HEK293 (cell line): ENCODE results near the gene KRTAP10-12.

ENCODE experiments used
- CTCF ChIA-PET: fragments of 350-600 bp; formaldehyde crosslinking; extraction: SDS; loops from one replicate; lab custom pipeline; 2021; ENCODE audit warnings: antibody characterized with exemption; lab: Yijun Ruan, JAX
- POLR2A ChIA-PET: fragments of 300-600 bp; formaldehyde crosslinking; extraction: SDS; loops from one replicate; lab custom pipeline; 2020; ENCODE audit warnings: antibody characterized with exemption, inconsistent platforms; lab: Yijun Ruan, JAX
- H3K27ac ChIP-seq: fragments of 200-500 bp; sonication (Bioruptor generic); 2 replicates; pipeline ENCODE4 v1.5.1; 2014; ENCODE audit warnings: low read depth, low read length, control low read depth, inconsistent platforms; ENCODE audit errors: extremely low read depth
- H3K36me3 ChIP-seq, 2 experiments: fragments of 200-500 bp in 1 of 2; sonication (Bioruptor generic) in 1 of 2; 1 replicate in 1 of 2; 2 replicates in 1 of 2; pipeline ENCODE4 v1.5.1; 2014 to 2017; ENCODE audit warnings: inconsistent platforms in 2 of 2, low read length in 2 of 2; ENCODE audit not compliant: control insufficient read depth in 2 of 2, insufficient read depth in 1 of 2
- H3K4me1 ChIP-seq: fragments of 200-500 bp; sonication (Bioruptor generic); 2 replicates; pipeline ENCODE4 v1.5.1; 2014; ENCODE audit warnings: mild to moderate bottlenecking, low read length, inconsistent platforms; ENCODE audit not compliant: control insufficient read depth, insufficient read depth
- H3K4me3 ChIP-seq: 2 replicates; pipeline ENCODE4 v1.5.1; 2011; ENCODE audit warnings: low read depth, mild to moderate bottlenecking, control low read depth, low read length, moderate library complexity
- H3K9me3 ChIP-seq: fragments of 200-500 bp; sonication (Bioruptor generic); 2 replicates; pipeline ENCODE4 v1.5.1; 2014; ENCODE audit warnings: low read depth, low read length, inconsistent platforms; ENCODE audit not compliant: control insufficient read depth, insufficient read depth
- BCL11A ChIP-seq: fragments of 450-650 bp; formaldehyde crosslinking; IDR thresholded peaks from 2 replicates; pipeline ENCODE4 v1.5.1; 2016; ENCODE audit warnings: low read depth, missing biosample characterization, missing genetic modification characterization
- CTCF ChIP-seq: fragments of 450-650 bp; formaldehyde crosslinking; IDR thresholded peaks from 2 replicates; pipeline ENCODE4 v1.5.1; 2016; ENCODE audit warnings: missing biosample characterization, missing genetic modification characterization
- HIC1 ChIP-seq: fragments of 450-650 bp; formaldehyde crosslinking; IDR thresholded peaks from 2 replicates; pipeline ENCODE4 v1.5.1; 2016; ENCODE audit warnings: missing biosample characterization, missing genetic modification characterization
- KLF17 ChIP-seq: fragments of 450-650 bp; formaldehyde crosslinking; IDR thresholded peaks from 2 replicates; pipeline ENCODE4 v1.5.1; 2016; ENCODE audit warnings: missing biosample characterization, missing genetic modification characterization
- MZF1 ChIP-seq: fragments of 450-650 bp; formaldehyde crosslinking; IDR thresholded peaks from 2 replicates; pipeline ENCODE4 v1.5.1; 2017; ENCODE audit warnings: missing biosample characterization, missing genetic modification characterization, borderline replicate concordance
- PBX3 ChIP-seq: sonication (generic); formaldehyde crosslinking; IDR thresholded peaks from 2 replicates; pipeline ENCODE4 v1.8.1; 2022; ENCODE audit warnings: mild to moderate bottlenecking, moderate library complexity, missing genetic modification reagents
- SP2 ChIP-seq: fragments of 450-650 bp; formaldehyde crosslinking; IDR thresholded peaks from 2 replicates; pipeline ENCODE4 v1.5.1; 2016; ENCODE audit warnings: missing biosample characterization, missing genetic modification characterization
- ZNF155 ChIP-seq: fragments of 450-650 bp; formaldehyde crosslinking; IDR thresholded peaks from 2 replicates; pipeline ENCODE4 v1.5.1; 2016; ENCODE audit warnings: missing biosample characterization, missing genetic modification characterization
- ZNF16 ChIP-seq: fragments of 450-650 bp; formaldehyde crosslinking; IDR thresholded peaks from 2 replicates; pipeline ENCODE4 v1.5.1; 2016; ENCODE audit warnings: low read depth, missing biosample characterization, missing genetic modification characterization
- ZNF2 ChIP-seq: fragments of 450-650 bp; formaldehyde crosslinking; IDR thresholded peaks from 2 replicates; pipeline ENCODE4 v1.5.1; 2016; ENCODE audit warnings: missing biosample characterization, missing genetic modification characterization
- ZNF23 ChIP-seq: fragments of 450-650 bp; formaldehyde crosslinking; IDR thresholded peaks from 2 replicates; pipeline ENCODE4 v1.5.1; 2016; ENCODE audit warnings: missing biosample characterization, missing genetic modification characterization, borderline replicate concordance
- ZNF248 ChIP-seq: fragments of 450-650 bp; formaldehyde crosslinking; IDR thresholded peaks from 2 replicates; pipeline ENCODE4 v1.5.1; 2017; ENCODE audit warnings: missing biosample characterization, missing genetic modification characterization
- ZNF423 ChIP-seq: fragments of 450-650 bp; formaldehyde crosslinking; IDR thresholded peaks from 2 replicates; pipeline ENCODE4 v1.5.1; 2016; ENCODE audit warnings: missing biosample characterization, missing genetic modification characterization
- ZNF426 ChIP-seq: fragments of 450-650 bp; formaldehyde crosslinking; IDR thresholded peaks from 2 replicates; pipeline ENCODE4 v1.5.1; 2017; ENCODE audit warnings: missing biosample characterization, missing genetic modification characterization, mild to moderate bottlenecking, inconsistent platforms, moderate library complexity
- ZNF518A ChIP-seq: fragments of 450-650 bp; formaldehyde crosslinking; conservative IDR thresholded peaks from 2 replicates; pipeline ENCODE4 v1.5.1; 2016; ENCODE audit warnings: low read depth, missing biosample characterization, missing genetic modification characterization
- ZNF600 ChIP-seq: fragments of 450-650 bp; formaldehyde crosslinking; IDR thresholded peaks from 2 replicates; pipeline ENCODE4 v1.5.1; 2016; ENCODE audit warnings: missing biosample characterization, missing genetic modification characterization
- ZNF610 ChIP-seq: fragments of 450-650 bp; formaldehyde crosslinking; IDR thresholded peaks from 2 replicates; pipeline ENCODE4 v1.5.1; 2016; ENCODE audit warnings: missing biosample characterization, missing genetic modification characterization, borderline replicate concordance
- ZNF623 ChIP-seq: fragments of 450-650 bp; formaldehyde crosslinking; IDR thresholded peaks from 2 replicates; pipeline ENCODE4 v1.5.1; 2016; ENCODE audit warnings: missing biosample characterization, missing genetic modification characterization
- ZNF658 ChIP-seq: fragments of 450-650 bp; formaldehyde crosslinking; IDR thresholded peaks from 2 replicates; pipeline ENCODE4; 2016; ENCODE audit warnings: missing biosample characterization, missing genetic modification characterization
- ZNF670 ChIP-seq: fragments of 450-650 bp; formaldehyde crosslinking; IDR thresholded peaks from 2 replicates; pipeline ENCODE4 v1.5.1; 2016; ENCODE audit warnings: missing biosample characterization, missing genetic modification characterization, low read depth
- ZNF792 ChIP-seq: fragments of 450-650 bp; formaldehyde crosslinking; IDR thresholded peaks from 2 replicates; pipeline ENCODE4 v1.5.1; 2016; ENCODE audit warnings: missing biosample characterization, missing genetic modification characterization
- ZNF830 ChIP-seq: fragments of 450-650 bp; IDR thresholded peaks from 2 replicates; pipeline ENCODE4 v1.5.0; 2018; ENCODE audit warnings: missing biosample characterization, missing genetic modification characterization, low read depth, mild to moderate bottlenecking, moderate library complexity
- ZXDB ChIP-seq: fragments of 450-650 bp; formaldehyde crosslinking; IDR thresholded peaks from 2 replicates; pipeline ENCODE4 v1.5.1; 2016; ENCODE audit warnings: missing biosample characterization, missing genetic modification characterization

Gene KRTAP10-12

GRCh38 chr21:44727757-44728156, 30.8 kb downstream of the KRTAP10-12 start:
- ChIA-PET CTCF (no interaction called here), POLR2A (interaction anchor here (0.7 kb wide), 1 partner anchor 430 kb away, joined by 3 read pairs; no protein-coding TSS in a partner anchor)
- H3K27ac ChIP-seq, result no peak overlapping the region
- no peaks in the 10 kb centered on the region for H3K36me3 ChIP-seq
- H3K9me3 ChIP-seq, result no peaks in the 10 kb centered on the region
- no peaks in the 10 kb centered on the region for H3K4me1 ChIP-seq
- no peak overlapping the region for H3K4me3 ChIP-seq
- TF ChIP-seq ZNF792, result no peak
- no peak for TF ChIP-seq ZNF670 (tag by site-specific recombination)
- TF ChIP-seq HIC1 (tag by site-specific recombination), result no peak
- no peak for TF ChIP-seq BCL11A (tag by site-specific recombination)
- TF ChIP-seq KLF17 (tag by site-specific recombination), result no peak
- TF ChIP-seq ZNF23 (tag by site-specific recombination), result no peak
- no peak for TF ChIP-seq ZNF830
- no peak for TF ChIP-seq ZNF610 (tag by site-specific recombination)
- TF ChIP-seq ZNF426 (tag by site-specific recombination), result no peak
- TF ChIP-seq, all 188 proteins: peak for 0

DNA sequence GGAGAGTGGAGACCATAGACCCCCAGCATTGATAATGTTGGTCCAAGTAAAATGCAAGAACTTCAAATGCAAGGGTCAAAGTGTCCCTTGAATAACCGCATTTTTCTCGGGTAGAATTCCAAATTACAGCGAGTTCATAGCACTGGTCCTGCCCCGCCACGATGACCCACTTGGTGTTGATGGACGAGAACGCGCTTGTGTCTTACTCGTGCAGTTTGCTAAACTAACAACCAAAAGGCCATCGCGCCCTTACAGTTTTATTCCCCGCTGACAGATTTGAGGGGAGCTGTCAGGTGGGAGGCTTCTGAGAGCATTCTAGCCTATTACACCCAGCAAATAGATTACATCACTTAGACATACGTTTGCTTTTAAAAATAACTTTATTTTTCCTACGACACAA, 31.7 kb downstream of the KRTAP10-12 start:
- no peaks in the 10 kb centered on the region for H3K9me3 ChIP-seq
- no peak overlapping the region for H3K27ac ChIP-seq
- H3K4me1 ChIP-seq, result no peaks in the 10 kb centered on the region
- ChIA-PET POLR2A (interaction anchor here (0.7 kb wide), 1 partner anchor 431 kb away, joined by 3 read pairs; no protein-coding TSS in a partner anchor), CTCF (no interaction called here)
- H3K36me3 ChIP-seq, result no peaks in the 10 kb centered on the region
- H3K4me3 ChIP-seq, result no peak overlapping the region
- TF ChIP-seq ZNF600 (no peak), ZNF155 (tag by site-specific recombination) (no peak), ZNF423 (tag by site-specific recombination) (no peak), ZNF518A (tag by site-specific recombination) (no peak), ZXDB (tag by site-specific recombination) (no peak), CTCF (tag by site-specific recombination) (no peak), MZF1 (tag by site-specific recombination) (no peak), SP2 (tag by site-specific recombination) (no peak), ZNF16 (tag by site-specific recombination) (no peak), PBX3 (CRISPR knock-in tag) (no peak), ZNF2 (no peak), ZNF248 (no peak), ZNF658 (tag by site-specific recombination) (no peak), ZNF623 (tag by site-specific recombination) (no peak)
